IMR-90 (cell line): ENCODE measurements around the gene OR6B1. TPM values are rescaled to one million over a fixed set of nuclear protein-coding genes. Genes with fewer than 3 reads are reported as not detected.

Experiments
- ATAC-seq: fragments of 200-7000 bp; cut with Tn5 transposase; 2 replicates; pipeline ENCODE4 v1.9.1; 2020; ENCODE audit warnings: low read depth, mild to moderate bottlenecking, moderate library complexity
- BruUV-seq: library from RNA; stranded (reverse); fragments of 400-500 nt; replicated peaks from 2 replicates; lab custom pipeline; 2021; lab: Mats Ljungman, UMichigan
- CTCF ChIA-PET: fragments of 300-600 bp; formaldehyde crosslinking; extraction: SDS; loops from one replicate; lab custom pipeline; 2021; ENCODE audit warnings: antibody characterized with exemption; lab: Yijun Ruan, JAX
- POLR2A ChIA-PET: fragments of 300-600 bp; sonication (Branson Sonifier 250); formaldehyde crosslinking; loops from one replicate; lab custom pipeline; 2022; ENCODE audit warnings: antibody characterized with exemption; ENCODE audit not compliant: unreplicated experiment; lab: Charles Lee
- DNase-seq: peaks from one replicate; pipeline ENCODE4 v3.0.0; 2013
- H2AFZ ChIP-seq: replicated peaks from 2 replicates; pipeline ENCODE3; 2013; ENCODE audit warnings: low read length, mild to moderate bottlenecking; ENCODE audit not compliant: poor library complexity
- H2AK5ac ChIP-seq: 2 replicates; pipeline ENCODE4 v1.6.1; 2013; ENCODE audit warnings: low read depth, low read length, inconsistent platforms
- H2AK9ac ChIP-seq: replicated peaks from 2 replicates; pipeline ENCODE3; 2013; ENCODE audit warnings: mild to moderate bottlenecking, low read depth, low read length, moderate library complexity; ENCODE audit not compliant: poor library complexity
- H2BK120ac ChIP-seq: 2 replicates; pipeline ENCODE4 v1.6.1; 2013; ENCODE audit warnings: low read depth, low read length, inconsistent platforms
- H2BK15ac ChIP-seq: 3 replicates; pipeline ENCODE4 v1.6.1; 2013; ENCODE audit warnings: low read depth, low read length, inconsistent platforms
- H2BK20ac ChIP-seq: 2 replicates; pipeline ENCODE4 v1.6.1; 2013; ENCODE audit warnings: low read depth, mild to moderate bottlenecking, inconsistent platforms, low read length, moderate library complexity
- H2BK5ac ChIP-seq: 2 replicates; pipeline ENCODE4 v1.6.1; 2013; ENCODE audit warnings: mild to moderate bottlenecking, low read depth, low read length, inconsistent platforms; ENCODE audit not compliant: poor library complexity, severe bottlenecking
- H3K14ac ChIP-seq: replicated peaks from 2 replicates; pipeline ENCODE4 v1.6.1; 2013; ENCODE audit warnings: low read depth, low read length, inconsistent platforms
- H3K18ac ChIP-seq: 2 replicates; pipeline ENCODE4 v1.6.1; 2013; ENCODE audit warnings: low read depth, low read length, control low read depth
- H3K23ac ChIP-seq: 2 replicates; pipeline ENCODE4 v1.6.1; 2013; ENCODE audit warnings: low read depth, low read length, inconsistent platforms
- H3K27ac ChIP-seq: 2 replicates; pipeline ENCODE4 v1.5.1; 2013; ENCODE audit warnings: mild to moderate bottlenecking, control low read depth, low read length; ENCODE audit not compliant: insufficient read depth
- H3K27me3 ChIP-seq: 2 replicates; pipeline ENCODE4 v1.6.1; 2013; ENCODE audit warnings: low read length; ENCODE audit not compliant: control insufficient read depth, insufficient read depth
- H3K36me3 ChIP-seq: 2 replicates; pipeline ENCODE4 v1.6.1; 2013; ENCODE audit warnings: low read length, mixed read lengths; ENCODE audit not compliant: control insufficient read depth, insufficient read depth
- H3K4ac ChIP-seq: 2 replicates; pipeline ENCODE4 v1.6.1; 2013; ENCODE audit warnings: low read depth, low read length, inconsistent platforms
- H3K4me1 ChIP-seq: 2 replicates; pipeline ENCODE4 v1.6.1; 2013; ENCODE audit warnings: low read length, mixed read lengths; ENCODE audit not compliant: control insufficient read depth, insufficient read depth
- H3K4me2 ChIP-seq: 2 replicates; pipeline ENCODE4 v1.6.1; 2013; ENCODE audit warnings: low read depth, mild to moderate bottlenecking, control low read depth, low read length, moderate library complexity
- H3K4me3 ChIP-seq: 2 replicates; pipeline ENCODE4 v1.5.1; 2013; ENCODE audit warnings: low read depth, mild to moderate bottlenecking, control low read depth, low read length, moderate library complexity; ENCODE audit not compliant: insufficient read depth
- H3K56ac ChIP-seq: 2 replicates; pipeline ENCODE4 v1.6.1; 2013; ENCODE audit warnings: low read length, inconsistent platforms; ENCODE audit not compliant: insufficient read depth; ENCODE audit errors: extremely low read depth
- H3K79me1 ChIP-seq, 2 experiments: 2 replicates each; pipeline ENCODE4 v1.6.1; 2013; ENCODE audit warnings: low read length in 2 of 2, inconsistent platforms in 1 of 2, low read depth in 1 of 2
- H3K9ac ChIP-seq: 2 replicates; pipeline ENCODE4 v1.6.1; 2013; ENCODE audit warnings: low read depth, low read length, control low read depth
- H3K9me1 ChIP-seq: 2 replicates; pipeline ENCODE4 v1.6.1; 2013; ENCODE audit warnings: low read length, inconsistent platforms; ENCODE audit not compliant: insufficient read depth
- H3K9me3 ChIP-seq: 2 replicates; pipeline ENCODE4 v1.6.1; 2013; ENCODE audit warnings: low read length; ENCODE audit not compliant: control insufficient read depth, insufficient read depth
- H4K20me1 ChIP-seq: 2 replicates; pipeline ENCODE4 v1.6.1; 2013; ENCODE audit warnings: low read length, inconsistent platforms; ENCODE audit not compliant: insufficient read depth
- H4K5ac ChIP-seq: 2 replicates; pipeline ENCODE4 v1.6.1; 2013; ENCODE audit warnings: mild to moderate bottlenecking, low read depth, low read length, control low read depth
- H4K8ac ChIP-seq, 2 experiments: 2 replicates each; pipeline ENCODE4 v1.6.1; 2013; ENCODE audit warnings: low read depth in 2 of 2, low read length in 2 of 2, control low read depth in 1 of 2, inconsistent platforms in 1 of 2
- H4K91ac ChIP-seq: 2 replicates; pipeline ENCODE4 v1.6.1; 2013; ENCODE audit warnings: low read depth, low read length, inconsistent platforms; ENCODE audit not compliant: insufficient read depth
- CEBPB ChIP-seq: IDR thresholded peaks from 2 replicates; pipeline ENCODE4 v1.6.1; 2012; ENCODE audit warnings: low read depth, low read length, improper control_type of control experiment
- MAFK ChIP-seq: IDR thresholded peaks from 2 replicates; pipeline ENCODE4 v1.6.1; 2012; ENCODE audit warnings: low read depth, low read length, improper control_type of control experiment
- POLR2A ChIP-seq: IDR thresholded peaks from 2 replicates; pipeline ENCODE4 v1.6.1; 2012; ENCODE audit warnings: mild to moderate bottlenecking, low read depth, low read length
- RCOR1 ChIP-seq: IDR thresholded peaks from 2 replicates; pipeline ENCODE4 v1.6.1; 2012; ENCODE audit warnings: mild to moderate bottlenecking, low read length, improper control_type of control experiment; ENCODE audit not compliant: insufficient replicate concordance
- RFX5 ChIP-seq: IDR thresholded peaks from 2 replicates; pipeline ENCODE4 v1.8.0; 2012; ENCODE audit warnings: low read depth, mild to moderate bottlenecking, low read length, moderate library complexity
- USF2 ChIP-seq: fragments of 150-350 bp; IDR thresholded peaks from 2 replicates; pipeline ENCODE4 v1.6.1; 2017; ENCODE audit warnings: mild to moderate bottlenecking, antibody characterized with exemption, low read length, low read depth
- WGBS, 2 experiments: methylation state at CpG; one replicate each; pipeline versions ENCODE4 v1.1.5 to v1.1.7; 2013; ENCODE audit warnings: missing lambda C conversion rate in 2 of 2; ENCODE audit not compliant: insufficient read length in 1 of 2; ENCODE audit errors: extremely low coverage in 2 of 2; 5-methylcytosine and 5-hydroxymethylcytosine counted together
- dilution Hi-C: fragments of 300-500 bp; cut with HindIII; formaldehyde crosslinking; loops from one replicate; pipeline ENCODE4 v1.14.3; 2018; ENCODE audit warnings: low sequenced_read_pairs; ENCODE audit not compliant: unreplicated experiment
- in situ Hi-C: fragments of 300-500 bp; cut with MboI; formaldehyde crosslinking; loops from 3 replicates; pipeline ENCODE4 v1.14.3; 2019; ENCODE audit warnings: low sequenced_read_pairs, inconsistent platforms, mixed read lengths
- intact Hi-C: fragments of 100-400 bp; cut with micrococcal nuclease; formaldehyde crosslinking; loops from 2 replicates; pipeline ENCODE4 v1.10.0; 2022
- polyA plus RNA-seq, 3 experiments: library from polyadenylated mRNA; depleted of rRNA; stranded (reverse); fragments of >200 nt; gene quantifications; 2 replicates each; pipeline ENCODE4 v1.2.3, GENCODE V29; 2012; ENCODE audit warnings: low replicate concordance in 1 of 3
- total RNA-seq: library from RNA; depleted of rRNA; stranded (reverse); fragments of >200 nt; gene quantifications from 2 replicates; pipeline ENCODE4 v1.2.3, GENCODE V29; 2012

The OR6B1 gene
- total and polyA plus RNA-seq, 2 of the 4 experiments (the other 2 are of a cell fraction), result not detected

GRCh38 chr7:144020340-144020739 is 20.2 kb downstream of the OR6B1 start:
- peaks cover 2% of the 10 kb centered on the region for H3K27me3 ChIP-seq
- no peaks in the 10 kb centered on the region for H3K4me1 ChIP-seq
- no peak overlapping the region for H3K18ac ChIP-seq
- in situ Hi-C loops, result no loop called here
- H2AFZ ChIP-seq, result no peak overlapping the region
- no peaks in the 10 kb centered on the region for H3K36me3 ChIP-seq
- H2AK5ac ChIP-seq, result no peak overlapping the region
- H4K20me1 ChIP-seq, result no peaks in the 10 kb centered on the region
- H3K4me2 ChIP-seq, result no peak overlapping the region
- intact Hi-C loops, result no loop called here
- no TSS peak for BruUV-seq
- no peak overlapping the region for H3K27ac ChIP-seq
- H4K5ac ChIP-seq, result no peak overlapping the region
- POLR2A ChIA-PET, result no interaction called here
- no peak overlapping the region for H2BK20ac ChIP-seq
- H3K4ac ChIP-seq, result no peak overlapping the region
- no peak for TF ChIP-seq MAFK
- no peak for TF ChIP-seq RCOR1
- TF ChIP-seq CEBPB, result no peak
- TF ChIP-seq USF2, result no peak
- no peak for TF ChIP-seq RFX5
- TF ChIP-seq POLR2A, result no peak
- H4K8ac ChIP-seq, result no peak overlapping the region
- H3K4me3 ChIP-seq, result no peak overlapping the region
- no peaks in the 10 kb centered on the region for H3K9me1 ChIP-seq
- H2BK120ac ChIP-seq, result no peak overlapping the region
- H4K91ac ChIP-seq, result no peak overlapping the region
- no CpG with 5 or more reads among the region's 3 CpGs for WGBS, 2 experiments
- CTCF ChIA-PET, result interaction anchor here (0.9 kb wide), 1 partner anchor 284 kb away, joined by 3 read pairs; no protein-coding TSS in a partner anchor
- H2BK5ac ChIP-seq, result no peak overlapping the region
- no peak overlapping the region for H2AK9ac ChIP-seq
- dilution Hi-C loops, result no loop called here
- DNase-seq (no peak), ATAC-seq (no peak)
- H3K56ac ChIP-seq, result no peak overlapping the region
- no peak overlapping the region for H3K23ac ChIP-seq
- H3K9me3 ChIP-seq, result no peaks in the 10 kb centered on the region
- H2BK15ac ChIP-seq, result no peak overlapping the region
- no peak overlapping the region for H3K14ac ChIP-seq
- no peak overlapping the region for H3K9ac ChIP-seq
- H3K79me1 ChIP-seq, result no peaks in the 10 kb centered on the region
